Mammary epithelial cell (primary cell): ENCODE data around the gene ACTR5.

ENCODE experiments used
- CTCF ChIP-seq, 2 donors: IDR thresholded peaks in 1 of 2; conservative IDR thresholded peaks in 1 of 2; 2 replicates each; pipeline ENCODE4 v1.5.1; 2011 to 2012; ENCODE audit warnings: inconsistent platforms in 2 of 2, low read length in 2 of 2, mild to moderate bottlenecking in 2 of 2, control low read depth in 1 of 2, low read depth in 1 of 2; ENCODE audit not compliant: insufficient read depth in 1 of 2; ENCODE audit errors: extremely low read depth in 1 of 2
- EZH2 ChIP-seq: IDR thresholded peaks from 2 replicates; pipeline ENCODE4 v1.6.1; 2012; ENCODE audit warnings: low read length, inconsistent platforms, borderline replicate concordance

DNA sequence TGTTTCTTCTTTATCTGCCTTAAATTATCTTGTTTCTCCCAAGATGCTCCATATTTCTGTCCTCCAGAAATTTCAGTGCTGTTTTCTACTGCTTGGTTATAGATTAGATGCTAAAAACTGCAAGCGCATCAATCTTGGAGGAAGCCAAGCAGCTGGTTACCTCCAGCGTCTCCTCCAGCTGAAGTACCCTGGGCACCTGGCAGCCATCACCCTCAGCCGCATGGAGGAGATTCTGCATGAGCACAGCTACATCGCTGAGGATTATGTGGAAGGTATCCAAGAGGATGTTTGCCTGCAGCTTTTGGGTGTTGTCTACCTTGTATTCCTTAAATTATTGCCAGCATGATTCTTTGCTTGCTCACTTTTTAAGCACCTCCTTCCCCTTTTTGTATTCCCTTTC is 3.8 kb downstream of the ACTR5 start:
- TF ChIP-seq CTCF (conservative IDR thresholded peaks at IDR 0.05 in 1 of 2, IDR thresholded peaks at IDR 0.05 in 1 of 2; ENCODE audit: extremely low read depth in 1 of 2, insufficient read depth in 1 of 2, low read depth in 1 of 2, low read length in 2 of 2) (no peak), EZH2 (no peak)
